Glutamatergic neuron (in vitro differentiated cells): ENCODE results near the gene MAP2. TPM values are rescaled to one million over a fixed set of nuclear protein-coding genes. Genes with fewer than 3 reads are reported as not detected.

Experiments used
- DNase-seq: peaks from one replicate; pipeline ENCODE4 v3.0.0; 2022
- H3K27ac Mint-ChIP-seq: one replicate; pipeline ENCODE4 v1.8.0; 2020; ENCODE audit warnings: mild to moderate bottlenecking, mixed read lengths, inconsistent platforms; ENCODE audit not compliant: unreplicated experiment
- H3K27me3 Mint-ChIP-seq: one replicate; pipeline ENCODE4 v1.8.0; 2020; ENCODE audit warnings: mild to moderate bottlenecking, moderate library complexity, mixed read lengths, inconsistent platforms; ENCODE audit not compliant: unreplicated experiment
- H3K36me3 Mint-ChIP-seq: one replicate; pipeline ENCODE4 v1.8.0; 2020; ENCODE audit warnings: mild to moderate bottlenecking, mixed read lengths, inconsistent platforms; ENCODE audit not compliant: unreplicated experiment
- H3K4me1 Mint-ChIP-seq: one replicate; pipeline ENCODE4 v1.8.0; 2020; ENCODE audit warnings: mild to moderate bottlenecking, low read depth, mixed read lengths, inconsistent platforms; ENCODE audit not compliant: unreplicated experiment
- H3K4me3 Mint-ChIP-seq: one replicate; pipeline ENCODE4 v1.8.0; 2020; ENCODE audit warnings: mild to moderate bottlenecking, mixed read lengths, inconsistent platforms; ENCODE audit not compliant: unreplicated experiment
- H3K9me3 Mint-ChIP-seq: one replicate; pipeline ENCODE4 v1.8.0; 2020; ENCODE audit warnings: mild to moderate bottlenecking, moderate library complexity, mixed read lengths, inconsistent platforms; ENCODE audit not compliant: unreplicated experiment
- total RNA-seq: library from RNA; stranded (reverse); fragmentation: NEBNext Ultra II Directional; extraction: Animal tissue kit (Norgen Biotek cat#: 25700); gene quantifications from one replicate; pipeline ENCODE4 v1.2.1, GENCODE V29; 2021; ENCODE audit not compliant: unreplicated experiment
- TF ChIP-seq, protein P1 (sequence below): fragments of 200-600 bp; sonication (generic); IDR thresholded peaks from one replicate; pipeline ENCODE4 v1.5.0; 2021; ENCODE audit not compliant: partially characterized antibody, unreplicated experiment

MAP2 gene
- total RNA-seq, 1 donor from 2014 or later, result 177 TPM

DNA sequence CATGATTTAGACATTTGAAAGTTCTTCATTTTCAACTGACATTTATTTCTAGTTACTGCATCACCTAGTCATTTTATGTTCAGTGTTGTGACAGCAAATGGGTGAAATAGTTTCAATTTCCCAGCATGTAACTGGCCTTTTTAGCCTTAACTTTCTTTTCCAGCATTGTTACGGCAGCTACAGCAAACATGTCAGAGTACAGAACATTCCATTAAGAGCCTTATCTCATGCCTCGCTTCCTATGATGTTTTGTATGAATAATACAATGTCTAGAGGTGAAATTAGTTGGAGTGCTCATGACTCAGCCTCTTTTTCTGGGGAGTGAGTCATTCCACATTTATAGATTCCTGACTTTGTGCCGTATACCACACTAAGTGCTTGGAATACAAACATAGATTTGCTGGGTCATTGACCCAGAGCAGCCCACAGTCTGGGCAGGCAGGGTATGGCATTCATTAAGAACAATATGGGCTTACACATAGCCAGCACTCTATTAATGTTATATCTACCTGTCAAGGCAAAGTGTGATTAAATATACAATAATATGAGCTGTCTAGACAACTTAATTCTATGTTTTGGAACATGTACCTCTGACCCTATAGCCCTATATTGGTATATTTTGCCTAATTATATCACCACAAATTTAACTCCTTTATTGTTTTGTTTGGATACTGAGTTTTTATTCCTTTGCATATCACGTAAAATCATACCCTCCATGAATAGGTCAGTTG, 72.2 kb downstream of the MAP2 start:
- peaks cover 17% of the 10 kb centered on the region for H3K9me3 Mint-ChIP-seq
- no peak for DNase-seq
- H3K27ac Mint-ChIP-seq, result no peak overlapping the region
- TF ChIP-seq, protein P1, sequence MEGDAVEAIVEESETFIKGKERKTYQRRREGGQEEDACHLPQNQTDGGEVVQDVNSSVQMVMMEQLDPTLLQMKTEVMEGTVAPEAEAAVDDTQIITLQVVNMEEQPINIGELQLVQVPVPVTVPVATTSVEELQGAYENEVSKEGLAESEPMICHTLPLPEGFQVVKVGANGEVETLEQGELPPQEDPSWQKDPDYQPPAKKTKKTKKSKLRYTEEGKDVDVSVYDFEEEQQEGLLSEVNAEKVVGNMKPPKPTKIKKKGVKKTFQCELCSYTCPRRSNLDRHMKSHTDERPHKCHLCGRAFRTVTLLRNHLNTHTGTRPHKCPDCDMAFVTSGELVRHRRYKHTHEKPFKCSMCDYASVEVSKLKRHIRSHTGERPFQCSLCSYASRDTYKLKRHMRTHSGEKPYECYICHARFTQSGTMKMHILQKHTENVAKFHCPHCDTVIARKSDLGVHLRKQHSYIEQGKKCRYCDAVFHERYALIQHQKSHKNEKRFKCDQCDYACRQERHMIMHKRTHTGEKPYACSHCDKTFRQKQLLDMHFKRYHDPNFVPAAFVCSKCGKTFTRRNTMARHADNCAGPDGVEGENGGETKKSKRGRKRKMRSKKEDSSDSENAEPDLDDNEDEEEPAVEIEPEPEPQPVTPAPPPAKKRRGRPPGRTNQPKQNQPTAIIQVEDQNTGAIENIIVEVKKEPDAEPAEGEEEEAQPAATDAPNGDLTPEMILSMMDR, result no peak
- H3K36me3 Mint-ChIP-seq, result peaks cover 17% of the 10 kb centered on the region
- H3K4me1 Mint-ChIP-seq, result no peaks in the 10 kb centered on the region
- no peak overlapping the region for H3K4me3 Mint-ChIP-seq
- peaks cover 3% of the 10 kb centered on the region for H3K27me3 Mint-ChIP-seq

DNA sequence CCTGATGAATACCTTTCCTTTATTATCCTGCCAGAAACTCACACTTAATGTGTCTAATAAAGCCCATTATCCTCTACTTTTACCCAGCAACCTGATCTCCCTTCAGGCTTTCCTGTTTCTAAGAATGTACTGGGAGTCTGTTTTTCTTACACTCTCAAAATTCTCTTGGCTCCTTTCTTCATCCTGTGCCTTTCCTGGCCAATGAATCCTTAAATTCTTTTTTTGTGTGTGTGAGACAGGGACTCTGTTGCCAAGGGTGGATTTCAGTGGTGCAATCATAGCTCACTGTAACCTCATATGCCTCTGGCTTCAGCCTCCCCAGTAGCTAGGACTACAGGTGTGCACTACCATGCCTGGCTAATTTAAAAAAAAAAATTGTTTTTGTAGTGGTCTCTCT, 72.7 kb downstream of the MAP2 start:
- Mint-ChIP-seq H3K9me3 (peaks cover 12% of the 10 kb centered on the region), H3K4me1 (no peaks in the 10 kb centered on the region), H3K27me3 (peaks cover 2% of the 10 kb centered on the region), H3K36me3 (peaks cover 11% of the 10 kb centered on the region), H3K27ac (no peak overlapping the region), H3K4me3 (no peak overlapping the region)
- DNase-seq, result no peak
- TF ChIP-seq, protein P1, result no peak

DNA sequence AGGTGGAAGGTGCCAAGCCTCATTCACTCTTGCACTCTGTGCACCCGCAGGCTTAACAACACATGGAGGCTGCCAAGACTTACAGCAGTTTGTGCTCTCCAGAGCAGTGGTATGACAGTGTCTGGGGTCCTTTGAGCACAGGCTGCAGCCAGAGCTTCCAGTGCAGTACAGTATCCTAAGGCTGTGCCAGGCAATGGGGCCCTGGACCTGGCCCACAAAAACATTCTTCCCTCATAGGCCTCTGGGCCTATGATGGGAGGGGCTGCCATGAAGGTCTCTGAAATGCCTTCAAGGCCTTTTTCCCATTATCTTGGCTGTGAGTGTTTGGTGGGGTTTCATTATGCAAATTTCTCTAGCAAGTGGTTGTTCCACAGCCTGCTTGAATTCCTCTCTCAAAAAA, 74.8 kb downstream of the MAP2 start:
- TF ChIP-seq, protein P1, result no peak
- peaks cover 8% of the 10 kb centered on the region for H3K36me3 Mint-ChIP-seq
- peaks cover 8% of the 10 kb centered on the region for H3K9me3 Mint-ChIP-seq
- no peak overlapping the region for H3K27ac Mint-ChIP-seq
- no peak overlapping the region for H3K4me3 Mint-ChIP-seq
- H3K27me3 Mint-ChIP-seq, result peaks cover 2% of the 10 kb centered on the region
- H3K4me1 Mint-ChIP-seq, result no peaks in the 10 kb centered on the region
- DNase-seq, result no peak

DNA sequence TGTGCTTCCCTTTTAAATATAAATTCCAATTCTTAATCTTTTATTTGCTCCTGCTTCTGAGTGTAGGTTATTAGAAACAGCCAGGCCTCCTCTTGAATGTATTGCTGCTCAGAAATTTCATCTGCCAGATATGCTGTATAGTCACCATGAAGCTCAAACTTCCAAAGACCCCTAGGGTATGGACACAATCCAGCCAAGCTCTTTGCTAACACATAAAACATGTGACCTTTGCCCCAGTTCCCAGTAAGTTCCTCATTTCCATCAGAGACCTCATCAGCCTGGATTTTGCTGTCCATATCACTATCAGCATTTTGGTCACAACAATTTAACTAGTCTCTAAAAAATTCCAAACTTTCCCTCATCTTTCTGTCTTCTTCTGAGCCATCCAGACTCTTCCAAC, 75.2 kb downstream of the MAP2 start:
- Mint-ChIP-seq H3K9me3 (peaks cover 5% of the 10 kb centered on the region), H3K4me3 (no peak overlapping the region), H3K4me1 (no peaks in the 10 kb centered on the region), H3K27ac (no peak overlapping the region), H3K27me3 (peaks cover 2% of the 10 kb centered on the region), H3K36me3 (peaks cover 8% of the 10 kb centered on the region)
- DNase-seq, result no peak
- TF ChIP-seq, protein P1, result no peak

DNA sequence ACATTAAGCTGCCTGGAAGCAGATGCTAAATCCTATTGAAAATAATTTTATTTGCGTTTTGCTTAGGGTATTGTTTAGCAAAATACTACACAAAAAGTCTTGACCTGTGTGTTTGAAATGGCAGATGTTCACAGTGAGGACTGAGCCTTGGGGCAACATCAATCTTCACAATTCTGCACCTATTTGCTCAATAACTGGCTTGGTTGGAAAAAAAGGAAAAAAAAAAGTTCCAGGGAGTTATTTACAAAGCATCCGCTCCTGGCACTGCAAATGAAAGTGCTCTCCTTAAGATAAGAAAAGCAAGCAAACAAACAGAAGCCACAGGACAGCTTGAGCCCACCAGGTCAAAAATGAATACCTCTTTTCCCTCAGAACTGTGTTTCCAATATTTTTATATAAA, 77.7 kb downstream of the MAP2 start:
- Mint-ChIP-seq H3K4me1 (no peaks in the 10 kb centered on the region), H3K27ac (no peak overlapping the region), H3K36me3 (peaks cover 8% of the 10 kb centered on the region), H3K27me3 (peaks cover 2% of the 10 kb centered on the region), H3K4me3 (no peak overlapping the region), H3K9me3 (peaks cover 5% of the 10 kb centered on the region)
- TF ChIP-seq, protein P1, result no peak
- DNase-seq, result no peak
